A549 treated with CORT108297 at 1 μM for 4 hours (cell line): ENCODE data around the gene RIGI. TPM values are rescaled to one million over a fixed set of nuclear protein-coding genes. Genes with fewer than 3 reads are reported as not detected.

Experiments used
- total RNA-seq: library from RNA; stranded (reverse); fragments of 200-300 nt; extraction: Qiagen RNA extraction; gene quantifications from 5 replicates; pipeline ENCODE4 v1.2.3, GENCODE V29; 2022

RIGI gene
- 3.0 to 5.3 TPM (median 3.7 TPM) in 5 replicates for total RNA-seq

DNA sequence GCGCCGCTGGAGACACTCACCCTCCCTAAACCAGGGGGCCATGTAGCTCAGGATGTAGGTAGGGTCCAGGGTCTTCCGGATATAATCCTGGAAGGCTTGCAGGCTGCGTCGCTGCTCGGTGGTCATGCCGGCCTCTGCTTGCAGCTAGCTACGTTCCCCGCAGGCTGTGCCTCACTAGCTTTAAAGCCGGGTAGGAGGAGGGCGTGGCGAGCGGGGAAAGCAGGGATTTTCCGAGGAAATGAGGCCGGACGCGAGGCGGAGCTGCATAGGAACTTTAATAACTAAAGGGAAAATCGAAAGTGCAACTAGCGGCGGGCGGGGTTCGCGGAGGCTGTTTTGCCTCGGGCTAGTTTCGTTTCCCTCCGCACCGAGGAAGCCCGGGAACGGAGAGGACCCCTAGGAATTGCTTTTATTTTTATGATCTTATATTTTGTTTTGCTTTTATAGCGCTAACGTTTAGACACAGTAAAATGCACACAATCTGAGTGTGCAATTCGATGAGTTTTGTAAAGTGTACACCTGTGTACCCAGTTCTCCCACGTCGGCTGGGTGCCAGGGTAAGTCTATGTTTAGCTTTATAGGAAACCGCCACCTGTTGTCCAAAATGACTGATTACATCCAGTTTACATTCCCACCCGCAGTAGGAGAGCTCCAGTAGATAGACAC lies at the start of gene RIGI:
TSS of gene RIGI (minus strand) at position 156 of the 666 bp plus-strand sequence. CDS start at position 126, 30 bp downstream.

DNA sequence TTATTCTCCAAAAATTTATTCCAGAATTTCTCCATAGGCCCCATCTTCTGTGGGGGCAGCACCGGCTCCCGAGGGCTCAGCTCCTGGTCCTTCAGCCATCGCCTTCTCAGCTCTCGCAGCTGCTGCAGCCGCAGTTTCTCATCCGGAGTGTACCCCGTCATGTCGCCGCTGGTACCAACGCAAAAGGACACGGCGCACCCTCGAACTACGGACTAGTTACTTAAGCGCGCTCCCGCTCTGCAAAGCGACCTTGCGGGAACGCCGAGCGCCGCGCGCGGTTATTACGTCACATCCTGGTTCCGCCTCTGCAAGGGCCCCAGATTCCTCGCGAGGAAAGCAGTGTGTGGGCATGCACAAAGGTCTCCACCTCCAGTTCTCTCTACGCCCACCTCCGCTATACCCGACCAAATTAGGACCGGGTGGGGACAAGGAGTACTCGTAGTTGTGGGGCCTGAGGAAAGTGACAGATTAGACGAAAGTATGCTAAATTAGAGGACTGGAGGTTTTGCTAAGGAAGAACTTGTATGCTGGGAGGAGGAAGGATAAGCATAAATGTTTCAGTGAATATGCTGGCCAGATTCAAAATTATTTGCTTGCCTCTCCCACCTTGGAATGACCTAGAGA lies 47.0 kb upstream of the RIGI start, which contains the start of gene NDUFB6:
TSS of gene NDUFB6 (minus strand) at position 260 of the 624 bp plus-strand sequence. CDS start at position 161, 99 bp downstream.

DNA sequence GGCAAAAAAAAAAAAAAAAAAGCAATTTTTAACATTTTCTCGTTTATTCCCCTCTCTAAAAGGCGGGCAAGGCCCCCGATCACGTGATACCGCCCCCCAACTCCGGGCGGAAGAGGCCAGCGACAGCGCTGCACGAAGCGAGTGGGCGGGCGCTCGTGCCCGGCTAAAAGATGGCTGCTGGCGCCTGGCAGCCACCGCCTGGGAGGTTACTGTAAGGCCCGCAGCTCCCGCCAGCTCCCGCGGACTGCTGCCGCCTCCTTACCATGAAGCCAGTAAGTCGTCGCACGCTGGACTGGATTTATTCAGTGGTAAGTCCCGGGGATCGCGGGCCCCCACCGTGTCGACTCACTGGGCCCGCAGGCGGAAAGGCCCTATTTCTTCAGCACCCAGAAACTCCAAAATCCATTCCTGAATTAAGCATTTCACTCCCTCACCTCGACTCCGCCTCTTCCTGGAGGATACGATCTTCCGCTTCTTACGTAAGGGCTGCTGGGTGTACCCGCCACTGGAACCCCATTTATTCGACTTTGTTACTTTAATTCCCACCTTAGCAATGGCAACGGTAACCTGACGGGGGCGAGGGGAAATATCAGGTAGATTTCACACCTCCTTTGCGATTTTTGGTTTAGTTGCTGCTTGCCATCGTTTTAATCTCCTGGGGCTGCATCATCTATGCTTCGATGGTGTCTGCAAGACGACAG lies 26.3 kb upstream of the RIGI start, which contains the start of the genes SMIM27 and TOPORS:
TSS of gene SMIM27 (plus strand) at position 156 of the 701 bp plus-strand sequence. CDS start at position 264, 108 bp downstream.
TSS of gene TOPORS (minus strand) at position 415 of the 701 bp plus-strand sequence. CDS start at position 265, 150 bp downstream.

Other genes starting within 250 kb of the RIGI start
- 28.9 to 31.5 TPM (median 29.4 TPM) in 5 replicates for gene ACO1, start 141.6 kb downstream of the RIGI start, total RNA-seq
- gene SMIM27, start 26.1 kb upstream of the RIGI start, total RNA-seq = 10.6 to 16.9 TPM (median 13.9 TPM) in 5 replicates
- 10.9 to 17.4 TPM (median 12.3 TPM) in 5 replicates for gene TOPORS, start 26.4 kb upstream of the RIGI start, total RNA-seq
- gene NDUFB6, start 47.0 kb upstream of the RIGI start, total RNA-seq = 106 to 125 TPM (median 110 TPM) in 5 replicates
- gene TAF1L, start 109.5 kb upstream of the RIGI start, total RNA-seq = 0.01 TPM in 1 of 5 replicates, not detected in the others